Left renal cortex interstitium (tissue), 4 donors: ENCODE results near the gene FAM181A. TPM values are rescaled to one million over a fixed set of nuclear protein-coding genes. Genes with fewer than 3 reads are reported as not detected.

ENCODE experiments used
- DNase-seq, 4 donors: peaks; one replicate each; pipeline ENCODE4 v3.0.0-alpha.2; 2013; ENCODE audit warnings: low read depth in 4 of 4, low spot score in 2 of 4, missing footprints in 1 of 4
- polyA plus RNA-seq, 4 donors: library from polyadenylated mRNA; unstranded; fragments of 120-200 nt; gene quantifications; one replicate each; pipeline ENCODE4 v1.2.1, GENCODE V29; 2013; ENCODE audit not compliant: insufficient read length in 4 of 4

The FAM181A gene
- polyA plus RNA-seq, 4 donors: 0.09 TPM; not detected in 3

DNA sequence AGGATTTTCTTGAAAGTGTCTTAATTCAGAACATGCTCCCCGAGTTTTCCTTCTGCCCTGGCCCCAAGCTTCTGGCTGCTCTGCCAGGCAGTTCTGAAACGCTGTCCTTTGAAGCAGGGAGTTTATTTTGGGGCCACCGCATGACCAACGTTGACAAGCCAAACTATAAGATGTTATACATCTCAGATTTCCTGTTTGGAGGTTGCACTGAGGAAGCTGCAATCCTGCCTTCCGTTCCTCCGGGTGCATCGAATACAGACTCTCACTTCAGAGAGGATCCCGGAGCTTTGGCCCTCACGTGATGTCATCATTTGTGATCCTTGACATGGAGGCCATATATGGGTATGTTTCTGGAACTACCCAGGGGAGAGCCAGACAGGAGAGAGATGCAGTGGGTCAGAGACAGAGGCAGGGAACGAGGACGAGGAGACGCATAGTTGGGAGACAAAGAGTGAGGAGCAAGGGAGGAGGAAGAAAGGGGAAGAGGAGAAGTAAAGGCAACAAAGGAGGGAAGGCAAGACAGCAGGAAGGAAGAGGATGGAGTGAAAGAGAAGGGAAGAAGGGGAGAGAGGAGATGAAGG is 49.4 kb downstream of the FAM181A start, which contains the start of gene ASB2:
Gene ASB2 (minus strand): TSS at position 94 of the 581 bp plus-strand sequence. CDS start 12,031 bp downstream, outside the sequence.
- no peak for DNase-seq

DNA sequence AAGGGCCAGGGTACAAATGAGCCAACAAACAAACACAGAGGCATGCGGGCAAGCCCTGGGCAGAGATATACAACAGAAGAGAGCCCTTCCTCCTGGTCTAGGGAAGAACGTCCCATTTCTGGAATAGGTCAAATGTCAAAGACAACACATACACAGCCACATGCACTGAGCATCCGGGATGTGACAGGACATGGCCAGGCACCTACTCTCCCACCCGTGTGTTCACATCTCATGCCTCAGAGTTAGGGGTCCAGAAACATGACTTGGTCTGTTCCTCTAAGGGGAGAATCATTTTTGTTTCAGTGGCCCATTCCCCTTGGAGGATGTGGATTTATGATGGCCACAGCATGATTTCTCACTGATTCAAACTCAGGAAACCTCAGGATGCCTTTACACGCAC is 50.0 kb downstream of the FAM181A start:
- DNase-seq: no peak

DNA sequence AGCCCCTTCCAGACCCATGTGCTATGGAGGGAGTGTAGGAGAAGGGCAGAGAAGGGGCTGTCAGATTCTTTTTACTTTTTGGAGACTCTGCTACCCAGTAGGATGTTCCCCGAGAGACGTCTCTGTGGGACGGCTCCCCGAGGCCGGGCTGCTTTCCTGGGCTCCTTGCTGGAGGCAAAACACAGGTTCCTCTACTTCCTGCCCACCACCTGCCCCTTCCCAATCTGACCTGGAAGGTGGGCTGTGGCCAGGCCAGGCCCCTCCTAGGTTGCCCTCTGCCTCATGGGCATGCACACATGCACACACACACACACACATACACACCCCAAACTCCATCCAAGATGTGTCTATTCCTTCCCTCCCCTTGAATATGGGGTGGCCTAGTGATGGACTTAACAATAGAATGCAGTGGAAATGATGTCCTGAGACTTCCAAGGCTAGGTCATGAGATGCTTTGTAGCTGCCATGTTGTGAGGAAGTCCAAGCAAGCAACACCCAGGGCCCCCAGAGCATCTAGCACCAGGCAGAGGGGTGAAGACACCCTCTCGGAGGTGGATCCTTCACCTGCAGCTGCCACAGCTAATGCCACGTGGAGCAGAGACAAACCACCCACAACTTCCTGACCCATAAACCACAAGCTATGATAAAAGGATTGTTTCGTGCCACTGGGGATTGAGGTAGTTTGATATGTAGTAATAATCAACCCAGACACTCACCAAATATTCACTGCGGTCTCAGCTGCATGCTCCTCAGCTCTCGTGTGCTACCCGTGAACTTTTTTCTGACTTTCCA is 50.8 kb downstream of the FAM181A start:
- no peak for DNase-seq

DNA sequence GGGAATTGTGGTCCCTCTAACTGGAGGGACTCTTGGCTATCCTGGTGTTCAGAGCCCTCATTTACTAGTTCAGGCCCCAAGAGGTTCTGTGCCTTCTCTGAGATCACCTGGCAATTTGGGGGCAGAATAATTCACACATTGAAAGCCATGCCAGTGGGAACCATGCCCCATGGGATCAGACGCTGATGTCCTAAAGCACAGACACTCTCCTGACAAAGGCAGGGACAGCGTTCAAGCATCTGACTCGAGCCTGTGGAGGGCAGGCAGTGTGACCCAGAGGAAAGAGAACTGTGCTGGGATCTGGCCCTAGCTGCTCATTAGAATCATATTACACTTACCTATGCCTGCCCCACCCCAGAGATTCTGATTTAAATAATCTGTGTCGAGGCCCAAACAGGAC is 51.6 kb downstream of the FAM181A start:
- DNase-seq: no peak

Other genes with a start within 250 kb of the FAM181A start
- gene PRIMA1, start 138.9 kb upstream of the FAM181A start, polyA plus RNA-seq: 1 to 10 TPM; 1.1 to 1.5 (median 1.3) TPM
- gene ASB2, start 49.2 kb downstream of the FAM181A start, polyA plus RNA-seq: under 1 TPM; 0.30 to 0.59 (median 0.42) TPM
- gene CCDC197, start 70.0 kb downstream of the FAM181A start, polyA plus RNA-seq: not detected
- 1 to 10 TPM; 4.2 to 5.0 (median 4.6) TPM for gene OTUB2, start 99.0 kb downstream of the FAM181A start, polyA plus RNA-seq
- 100 to 1,000 TPM; 155 to 187 (median 166) TPM for gene DDX24, start 153.9 kb downstream of the FAM181A start, polyA plus RNA-seq
- 10 to 100 TPM; 25.5 to 33.0 (median 31.5) TPM for gene IFI27L1, start 154.0 kb downstream of the FAM181A start, polyA plus RNA-seq
- gene IFI27, start 183.4 kb downstream of the FAM181A start, polyA plus RNA-seq: 1 to 10 TPM; 4.4 to 8.2 (median 6.3) TPM
- gene IFI27L2, start 202.3 kb downstream of the FAM181A start, polyA plus RNA-seq: 10 to 100 TPM; 18.3 to 47.3 (median 24.0) TPM
- gene PPP4R4, start 247.0 kb downstream of the FAM181A start, polyA plus RNA-seq: under 1 TPM; 0.25 to 0.28 (median 0.28) TPM